Loucy (cell line): Measurements from ENCODE around the gene ZNF831.

Experiments
- H2AFZ ChIP-seq: fragments of 200-600 bp; sonication (generic); 2 replicates; pipeline ENCODE4 v1.6.0; 2016; ENCODE audit warnings: antibody characterized with exemption, mild to moderate bottlenecking, low read length, moderate library complexity
- H3F3A ChIP-seq: fragments of 200-600 bp; 2 replicates; pipeline ENCODE4 v1.6.0; 2016; ENCODE audit warnings: antibody characterized with exemption, low read depth, mild to moderate bottlenecking
- H3K27me3 ChIP-seq: fragments of 200-600 bp; sonication (generic); 2 replicates; pipeline ENCODE4 v1.6.1; 2014; ENCODE audit warnings: low read length, mild to moderate bottlenecking; ENCODE audit not compliant: insufficient read depth, poor library complexity, severe bottlenecking
- H3K36me3 ChIP-seq: fragments of 200-600 bp; sonication (generic); 2 replicates; pipeline ENCODE4 v1.6.1; 2016; ENCODE audit warnings: low read length; ENCODE audit not compliant: insufficient read depth
- H3K4me1 ChIP-seq: fragments of 200-600 bp; sonication (generic); 2 replicates; pipeline ENCODE4 v1.5.1; 2014; ENCODE audit warnings: low read length, mild to moderate bottlenecking; ENCODE audit not compliant: insufficient read depth, poor library complexity, severe bottlenecking
- H3K4me2 ChIP-seq: fragments of 200-600 bp; sonication (generic); 2 replicates; pipeline ENCODE4 v1.6.0; 2014; ENCODE audit warnings: antibody characterized with exemption, low read length, low read depth, mild to moderate bottlenecking; ENCODE audit not compliant: poor library complexity, severe bottlenecking
- H3K4me3 ChIP-seq: fragments of 200-600 bp; sonication (generic); 2 replicates; pipeline ENCODE4 v1.5.1; 2014; ENCODE audit warnings: low read length, mild to moderate bottlenecking, mixed read lengths; ENCODE audit not compliant: poor library complexity, severe bottlenecking
- H3K79me2 ChIP-seq: fragments of 200-600 bp; sonication (generic); 2 replicates; pipeline ENCODE4 v1.6.1; 2014; ENCODE audit warnings: low read length; ENCODE audit not compliant: insufficient read depth
- H3K9ac ChIP-seq: fragments of 200-600 bp; sonication (generic); 2 replicates; pipeline ENCODE4 v1.6.0; 2014; ENCODE audit warnings: mild to moderate bottlenecking, low read depth, low read length, moderate library complexity; ENCODE audit not compliant: poor library complexity, severe bottlenecking
- H3K9me2 ChIP-seq: fragments of 200-600 bp; sonication (generic); replicated peaks from 2 replicates; pipeline ENCODE4 v1.6.1; 2016; ENCODE audit warnings: low read depth, low read length, mixed read lengths
- H3K9me3 ChIP-seq: fragments of 200-600 bp; sonication (generic); 2 replicates; pipeline ENCODE4 v1.6.1; 2014; ENCODE audit warnings: mild to moderate bottlenecking, antibody characterized with exemption, low read length, low read depth; ENCODE audit not compliant: insufficient read depth
- H4K20me1 ChIP-seq: fragments of 200-600 bp; sonication (generic); 2 replicates; pipeline ENCODE4 v1.6.0; 2014; ENCODE audit warnings: antibody characterized with exemption, low read length, mild to moderate bottlenecking; ENCODE audit not compliant: insufficient read depth, poor library complexity, severe bottlenecking
- CTCF ChIP-seq: fragments of 200-600 bp; sonication (generic); conservative IDR thresholded peaks from 2 replicates; pipeline ENCODE4 v1.5.1; 2014; ENCODE audit warnings: mild to moderate bottlenecking, antibody characterized with exemption, low read length
- EZH2phosphoT487 ChIP-seq: fragments of 200-600 bp; IDR thresholded peaks from 2 replicates; pipeline ENCODE4 v1.6.1; 2018; ENCODE audit warnings: antibody characterized with exemption, mild to moderate bottlenecking, moderate library complexity, borderline replicate concordance

Gene ZNF831

DNA sequence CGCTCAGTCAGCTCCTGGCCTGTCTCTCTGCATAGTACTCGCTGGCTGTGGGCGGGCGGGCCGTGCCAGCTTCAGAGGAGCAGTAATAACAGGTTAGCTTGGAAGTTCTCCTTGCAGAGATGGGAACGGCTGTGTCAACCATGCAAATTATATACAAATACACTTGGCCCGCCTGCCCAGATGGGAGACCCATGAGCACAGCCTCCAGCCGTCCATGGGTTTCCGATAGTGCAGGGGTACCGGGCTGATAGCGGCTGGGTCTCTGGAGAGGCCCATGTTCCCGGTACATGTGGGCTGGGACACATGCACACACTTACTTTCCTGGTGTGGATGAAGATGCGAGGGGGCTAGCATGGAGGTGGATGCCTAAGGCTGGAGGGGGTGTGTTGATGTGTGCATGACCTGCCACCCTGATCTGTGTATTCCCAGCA lies 12.8 kb upstream of the ZNF831 start:
- Histone ChIP-seq H3K9me3 (no peaks in the 10 kb centered on the region), H3K79me2 (no peaks in the 10 kb centered on the region), H4K20me1 (no peaks in the 10 kb centered on the region), H3K4me1 (peaks cover 16% of the 10 kb centered on the region), H2AFZ (no peak overlapping the region), H3K4me3 (no peak overlapping the region), H3K9ac (no peak overlapping the region), H3F3A (no peaks in the 10 kb centered on the region), H3K9me2 (no peaks in the 10 kb centered on the region), H3K36me3 (no peaks in the 10 kb centered on the region), H3K4me2 (no peak overlapping the region), H3K27me3 (no peaks in the 10 kb centered on the region)
- TF ChIP-seq EZH2phosphoT487: no peak
- no peak for TF ChIP-seq CTCF

DNA sequence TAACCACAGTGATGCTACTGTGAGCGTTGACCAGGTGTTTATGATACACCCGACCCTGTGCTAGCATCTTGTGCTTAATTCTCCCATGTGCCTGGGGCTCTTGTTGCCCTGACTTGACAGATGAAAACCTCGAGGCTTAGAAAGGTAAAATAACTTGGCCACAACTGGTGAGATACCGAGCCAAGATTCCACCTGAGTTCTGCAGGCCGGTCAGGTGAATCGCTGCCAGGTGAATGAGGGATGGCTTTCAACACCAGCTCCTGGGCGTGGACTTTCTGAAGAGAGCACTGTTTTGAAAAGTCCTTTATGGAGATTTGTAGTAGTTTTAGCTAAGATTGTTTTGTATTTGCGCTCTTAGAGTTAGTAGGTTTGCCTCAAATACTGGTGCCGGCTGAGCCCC lies 12.2 kb upstream of the ZNF831 start:
- TF ChIP-seq EZH2phosphoT487 (no peak), CTCF (no peak)

GRCh38 chr20:59151820-59152219 lies 11.8 kb upstream of the ZNF831 start:
- H3K9me3 ChIP-seq: no peaks in the 10 kb centered on the region
- TF ChIP-seq CTCF (no peak), EZH2phosphoT487 (no peak)
- no peaks in the 10 kb centered on the region for H3F3A ChIP-seq
- no peaks in the 10 kb centered on the region for H3K36me3 ChIP-seq
- H3K4me3 ChIP-seq: no peak overlapping the region
- H3K9me2 ChIP-seq: no peaks in the 10 kb centered on the region
- H3K4me2 ChIP-seq: no peak overlapping the region
- no peaks in the 10 kb centered on the region for H3K79me2 ChIP-seq
- no peak overlapping the region for H3K9ac ChIP-seq
- no peaks in the 10 kb centered on the region for H3K27me3 ChIP-seq
- no peak overlapping the region for H2AFZ ChIP-seq
- peaks cover 16% of the 10 kb centered on the region for H3K4me1 ChIP-seq
- H4K20me1 ChIP-seq: no peaks in the 10 kb centered on the region

More for the DNA sequence above, 12.2 kb upstream of the ZNF831 start:
- Histone ChIP-seq H3K9ac (no peak overlapping the region), H3K27me3 (no peaks in the 10 kb centered on the region), H3K36me3 (no peaks in the 10 kb centered on the region), H3K9me3 (no peaks in the 10 kb centered on the region), H2AFZ (no peak overlapping the region), H4K20me1 (no peaks in the 10 kb centered on the region), H3F3A (no peaks in the 10 kb centered on the region), H3K4me2 (no peak overlapping the region), H3K4me1 (peaks cover 16% of the 10 kb centered on the region), H3K9me2 (no peaks in the 10 kb centered on the region), H3K79me2 (no peaks in the 10 kb centered on the region), H3K4me3 (no peak overlapping the region)
